Stimulated activated CD8-positive, alpha-beta memory T cell treated with anti-CD3 and anti-CD28 coated beads, Interleukin-12 subunit alpha, Interleukin-12 subunit beta, amount 100 ng/mL, for 24 hours (primary cell): ENCODE data around the gene CEPT1.

Experiments
- DNase-seq: peaks from one replicate; pipeline ENCODE4 v3.0.0-alpha.2; 2020; ENCODE audit errors: extremely low read depth

CEPT1 gene

DNA sequence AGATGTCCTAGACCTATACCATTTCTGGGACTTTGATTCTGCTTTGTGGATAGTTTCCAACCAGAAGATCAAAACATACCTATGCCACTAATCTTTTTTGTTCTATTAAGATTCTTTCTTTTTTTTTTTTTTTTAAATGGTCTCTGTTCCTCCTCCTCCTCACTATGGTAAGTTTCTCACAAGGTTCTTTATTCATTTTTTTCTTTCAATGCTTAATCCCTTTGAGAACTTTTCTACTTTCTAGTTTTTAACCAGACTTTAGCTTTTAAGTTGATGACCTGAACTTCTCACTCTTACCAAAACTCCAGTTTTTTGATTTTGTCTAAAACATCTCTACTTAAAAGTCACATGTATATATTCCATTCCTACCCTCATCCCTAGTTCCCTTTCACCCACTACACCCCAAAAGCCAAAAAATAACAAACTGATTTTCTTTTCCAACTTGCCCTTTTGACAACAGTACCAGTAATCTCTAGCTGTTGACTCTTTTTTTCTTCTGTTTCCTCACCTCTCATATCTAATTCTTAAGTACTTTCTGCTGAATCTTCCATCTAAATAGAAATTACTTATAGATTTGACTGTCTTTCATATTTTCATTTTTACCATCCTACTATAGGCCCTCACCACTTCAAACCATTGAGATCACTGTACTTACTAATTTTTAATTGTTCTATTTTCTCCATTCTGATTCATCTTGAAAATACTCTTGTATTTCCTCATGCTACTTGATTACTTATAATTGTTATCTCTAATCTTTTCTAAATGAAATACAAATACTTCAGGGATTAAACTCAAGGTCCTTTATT is 6.1 kb downstream of the CEPT1 start:
- DNase-seq = no peak

DNA sequence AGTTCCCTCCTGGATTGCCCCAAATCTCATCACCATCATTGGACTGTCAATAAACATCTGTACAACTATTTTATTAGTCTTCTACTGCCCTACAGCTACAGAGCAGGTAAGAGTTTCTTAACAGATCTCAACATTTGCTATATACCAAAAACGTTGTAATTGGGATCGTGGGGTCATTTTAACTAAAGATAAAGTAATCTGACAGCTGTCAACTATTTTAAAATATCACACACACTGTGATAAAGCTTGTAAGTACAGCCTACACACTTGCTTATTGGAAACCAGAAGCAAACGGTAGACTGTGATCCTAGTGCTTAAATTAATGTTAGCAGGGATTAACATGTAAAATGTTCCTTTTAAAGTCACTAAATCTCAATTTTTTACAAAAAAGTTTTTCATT is 7.9 kb downstream of the CEPT1 start:
- no peak for DNase-seq

DNA sequence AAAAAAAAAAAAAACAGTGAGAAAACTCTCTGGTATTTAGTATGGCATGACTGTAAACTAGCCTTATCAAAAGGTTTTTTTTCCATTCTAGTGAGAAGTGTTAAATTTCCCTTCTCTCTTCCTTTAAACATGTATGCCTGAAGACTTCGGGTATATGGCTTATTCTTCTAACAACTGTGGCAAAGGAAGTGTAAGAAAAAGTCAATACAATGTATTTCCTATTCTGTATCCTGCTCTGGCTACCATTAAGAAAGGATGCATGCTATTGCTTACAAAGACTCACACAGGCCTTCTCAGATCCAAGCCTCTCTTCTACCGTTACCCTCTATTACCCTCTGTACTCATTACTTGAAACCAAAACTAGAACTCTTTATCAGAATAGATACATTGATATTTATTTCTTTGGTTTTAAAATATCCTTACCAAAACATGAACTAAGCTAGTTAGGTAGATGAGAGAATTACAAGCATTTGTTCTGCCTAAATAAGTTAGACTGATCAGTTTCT is 8.4 kb downstream of the CEPT1 start:
- DNase-seq = no peak

DNA sequence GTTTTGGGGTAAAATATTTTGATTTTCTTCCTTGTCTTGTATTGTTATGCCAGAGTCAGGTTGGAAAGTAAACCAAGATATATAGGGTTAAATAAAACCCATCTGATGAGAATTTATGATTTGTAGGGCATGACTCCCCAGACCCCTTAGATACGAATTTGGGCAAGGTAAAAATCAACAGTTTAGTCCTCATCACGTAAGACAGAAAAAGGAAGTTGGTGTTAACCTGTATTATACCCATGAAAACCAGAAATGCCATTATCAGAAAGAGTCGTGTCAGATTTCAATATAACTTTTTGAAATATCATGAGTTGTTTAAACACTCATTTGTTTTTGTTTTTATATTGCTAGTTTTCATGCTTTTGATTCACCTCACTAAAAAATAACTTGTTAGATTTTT is 11.8 kb downstream of the CEPT1 start:
- DNase-seq = no peak

DNA sequence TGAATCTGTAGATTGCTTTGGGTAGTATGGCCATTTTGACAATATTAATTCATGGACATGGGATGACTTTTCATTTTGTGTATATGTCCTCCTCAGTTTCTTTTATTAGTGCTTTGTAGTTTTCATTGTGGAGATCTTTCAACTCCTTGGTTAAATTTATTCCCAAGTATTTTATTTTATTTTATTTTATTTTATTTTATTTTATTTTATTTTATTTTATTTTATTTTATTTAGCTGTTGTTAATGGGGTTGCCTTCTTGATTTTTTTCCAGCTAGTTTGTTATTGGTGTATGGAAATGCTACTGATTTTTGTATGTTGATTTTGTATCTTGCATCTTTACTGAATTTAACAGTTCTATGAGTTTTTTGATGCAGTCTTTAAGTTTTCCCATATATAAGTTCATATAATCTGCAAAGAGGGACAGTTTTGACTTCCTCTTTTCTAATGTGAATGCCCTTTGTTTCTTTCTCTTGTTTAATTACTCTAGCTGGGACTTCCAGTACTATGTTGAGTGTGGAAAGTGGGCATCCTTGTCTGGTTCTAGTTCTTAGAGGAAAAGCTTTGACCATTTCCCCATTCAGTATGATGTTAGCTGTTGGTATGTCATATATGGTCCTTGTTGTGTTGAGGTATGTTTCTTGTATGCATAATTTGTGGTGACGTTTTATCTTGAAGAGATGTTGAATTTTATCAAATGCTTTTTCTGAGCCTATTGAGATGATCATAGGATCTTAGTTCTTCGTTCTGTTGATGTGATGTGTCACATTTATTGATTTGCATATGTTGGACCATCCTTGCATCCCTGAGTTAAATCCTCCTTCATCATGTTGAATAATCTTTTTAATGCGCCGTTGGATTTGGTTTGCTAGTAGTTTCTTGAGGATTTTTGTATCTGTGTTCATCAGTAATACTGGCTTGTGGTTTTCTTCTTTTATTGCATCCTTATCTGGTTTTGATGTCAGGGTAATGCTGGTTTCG is 14.3 kb downstream of the CEPT1 start:
- DNase-seq = no peak

DNA sequence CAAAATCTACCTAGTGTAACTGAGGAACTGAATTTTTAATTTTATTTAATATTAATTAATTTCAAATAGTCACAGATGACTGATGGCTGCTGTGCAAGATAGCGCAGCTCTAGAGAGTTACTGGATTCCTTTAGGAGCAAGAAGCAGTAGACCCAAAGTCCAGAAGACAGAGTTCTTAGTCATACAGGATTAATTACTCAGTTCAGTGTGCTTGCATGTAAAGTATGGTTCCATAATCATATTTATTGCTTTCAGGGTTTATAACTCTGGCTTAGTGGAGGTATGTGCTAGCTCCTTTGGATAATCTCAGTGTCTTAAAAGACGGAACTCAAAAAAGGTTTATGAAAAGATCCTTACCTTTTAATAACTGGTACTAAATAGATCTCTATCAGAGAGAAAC is 17.4 kb downstream of the CEPT1 start:
- DNase-seq = no peak

DNA sequence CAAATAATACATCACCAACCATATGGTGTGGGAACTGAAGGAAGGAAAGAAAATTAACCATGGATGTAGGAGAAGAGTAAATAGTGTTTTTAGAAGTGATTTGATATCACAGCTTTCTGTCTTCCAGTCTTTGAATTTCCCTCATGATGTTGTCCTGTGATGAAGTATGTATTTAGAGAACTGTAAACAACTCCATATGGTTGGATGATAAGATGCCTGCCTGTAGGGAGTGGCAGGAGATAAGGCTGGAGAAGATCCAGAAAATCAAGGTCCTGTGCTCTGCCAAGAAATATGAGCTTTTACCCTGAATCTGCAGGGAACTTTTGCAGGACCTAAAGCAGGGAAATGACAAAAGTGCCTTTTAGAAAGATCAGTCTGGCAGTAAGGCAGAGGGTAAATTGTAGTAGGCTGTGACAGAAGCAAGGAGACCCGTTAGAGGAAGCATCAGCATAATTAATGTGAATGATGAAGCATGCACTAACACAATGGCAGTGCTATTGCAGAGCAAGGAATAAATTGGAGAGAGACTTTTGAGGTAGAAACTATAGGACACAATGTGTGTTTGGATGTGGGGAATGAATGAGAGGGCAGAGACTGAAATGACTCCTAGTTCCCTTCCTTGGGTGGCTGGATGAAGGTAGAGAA is 21.9 kb downstream of the CEPT1 start:
- no peak for DNase-seq

DNA sequence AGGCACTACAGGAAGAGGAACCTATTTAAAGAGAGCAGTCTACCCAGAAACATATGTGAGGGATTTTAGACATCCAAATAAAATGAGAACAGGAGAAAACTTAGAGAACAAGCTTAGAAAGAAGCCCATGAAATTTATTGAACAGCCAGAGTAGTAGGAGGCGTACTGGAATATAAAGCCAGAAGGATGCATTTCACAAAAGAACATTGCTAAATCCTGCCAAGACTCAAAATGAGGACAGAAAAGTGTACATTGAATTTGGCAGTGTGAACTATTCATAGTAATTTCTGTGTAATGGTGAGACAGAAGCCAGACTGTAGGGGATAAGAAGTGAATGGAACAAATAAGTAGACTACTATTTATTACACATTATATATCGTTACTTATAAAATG is 22.5 kb downstream of the CEPT1 start:
- DNase-seq = no peak

DNA sequence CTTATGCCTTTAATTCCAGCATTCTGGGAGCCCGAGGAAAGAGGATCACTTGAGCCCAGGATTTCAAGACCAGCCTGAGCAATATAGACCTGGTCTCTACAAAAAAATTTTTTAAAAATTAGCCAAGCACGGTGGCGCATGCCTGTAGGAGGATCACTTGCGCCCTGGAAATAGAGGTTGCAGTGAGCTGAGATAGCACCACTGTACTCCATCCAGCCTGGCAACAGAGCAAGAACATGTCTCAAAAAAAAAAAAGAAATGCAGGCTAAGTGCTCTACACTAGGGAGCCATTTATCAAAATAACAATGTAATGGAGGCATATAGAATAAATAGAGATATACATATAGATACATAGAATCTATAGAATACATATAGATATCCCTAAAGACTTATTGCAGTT is 23.3 kb downstream of the CEPT1 start:
- DNase-seq = no peak

DNA sequence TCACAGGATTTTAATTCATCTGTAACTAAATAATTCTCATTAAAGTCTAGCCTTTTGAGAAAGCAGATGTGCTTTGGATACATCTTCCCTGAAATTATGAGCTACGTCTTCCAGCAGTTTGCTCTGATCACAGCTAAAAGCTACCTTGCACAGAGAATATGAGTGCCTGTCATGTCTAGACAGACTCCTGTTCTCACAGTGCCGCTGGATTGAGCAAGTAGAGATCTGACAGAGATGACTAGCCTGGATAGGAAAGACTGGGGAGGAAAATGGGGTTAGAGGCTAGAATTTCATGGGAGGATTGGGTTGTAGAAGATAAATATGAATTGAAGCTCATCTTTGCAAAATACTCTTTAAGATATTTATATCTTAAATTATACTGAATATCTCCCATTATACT is 24.1 kb downstream of the CEPT1 start:
- DNase-seq = no peak

DNA sequence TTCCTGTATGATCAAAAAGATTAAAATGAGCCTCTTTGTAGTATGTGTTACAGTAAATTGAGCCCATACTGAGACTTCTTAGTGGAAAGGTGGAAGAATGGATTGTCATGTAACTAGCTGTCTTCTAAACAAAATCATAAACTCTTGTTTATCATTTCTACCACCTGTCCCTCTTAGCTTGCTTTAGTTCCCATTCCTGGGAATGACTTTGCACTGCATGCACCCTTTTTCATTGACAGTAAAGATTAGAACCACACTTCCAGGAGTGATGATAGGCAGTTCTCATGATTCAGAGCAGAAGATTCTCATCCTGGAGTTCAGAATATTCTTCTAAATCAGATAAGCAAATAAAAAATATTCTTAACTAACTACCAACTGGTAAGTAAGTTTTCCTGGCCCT is 32.4 kb downstream of the CEPT1 start:
- no peak for DNase-seq

DNA sequence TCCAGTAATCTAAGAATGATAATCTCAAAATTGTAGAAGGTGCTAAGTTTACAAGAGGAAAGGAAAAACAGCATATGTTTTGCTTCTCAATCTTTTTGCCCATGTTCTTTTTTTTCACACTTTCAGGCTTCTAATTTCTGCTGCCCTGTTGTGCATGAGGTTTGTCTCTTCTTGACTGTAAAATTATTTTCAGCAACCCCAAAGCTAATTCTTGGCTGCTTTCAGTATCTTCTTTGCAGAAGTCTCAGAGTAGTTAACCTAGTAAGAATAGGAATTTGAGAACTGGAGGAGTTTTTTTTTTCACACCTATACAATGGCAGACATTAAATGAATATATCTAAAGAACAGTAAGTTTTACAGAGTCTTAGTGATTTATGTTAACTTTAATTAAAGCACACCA is 34.0 kb downstream of the CEPT1 start:
- no peak for DNase-seq

DNA sequence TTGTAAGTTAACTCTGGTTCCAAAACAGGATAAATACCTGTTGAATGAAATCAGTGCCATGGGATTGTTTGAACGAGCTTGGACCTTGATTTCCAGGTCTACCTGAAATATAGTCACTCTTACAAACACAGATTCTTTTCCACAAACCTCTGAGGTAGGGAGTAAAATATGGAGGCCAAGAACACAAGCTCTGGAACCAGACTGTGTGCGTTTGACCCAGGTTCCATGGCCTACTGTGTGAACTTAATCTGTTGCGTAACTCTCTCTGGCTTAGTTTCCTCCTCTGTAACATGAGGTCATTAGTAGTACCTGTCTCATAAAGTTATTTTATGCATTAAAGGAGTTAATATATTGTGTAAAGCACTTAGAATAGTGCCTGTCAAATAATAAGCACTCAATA is 35.3 kb downstream of the CEPT1 start:
- DNase-seq = no peak

DNA sequence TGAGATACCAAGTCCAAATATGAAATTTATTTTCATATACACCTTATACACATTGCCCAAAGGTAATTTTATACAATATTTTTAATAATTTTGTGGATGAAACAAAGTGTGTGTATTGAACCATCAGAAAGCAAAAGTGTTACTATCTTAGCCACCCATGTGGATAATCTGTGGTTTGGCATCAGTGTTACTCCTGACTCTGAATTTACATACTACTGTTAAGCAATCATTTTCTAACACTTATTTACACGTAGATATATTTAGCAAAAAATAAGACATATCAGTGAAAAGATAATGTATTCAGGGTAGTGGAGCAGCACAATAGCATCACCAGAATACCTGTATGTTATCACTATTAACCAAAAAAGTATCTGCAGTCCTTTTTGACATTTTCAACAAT is 36.7 kb downstream of the CEPT1 start:
- DNase-seq = no peak

DNA sequence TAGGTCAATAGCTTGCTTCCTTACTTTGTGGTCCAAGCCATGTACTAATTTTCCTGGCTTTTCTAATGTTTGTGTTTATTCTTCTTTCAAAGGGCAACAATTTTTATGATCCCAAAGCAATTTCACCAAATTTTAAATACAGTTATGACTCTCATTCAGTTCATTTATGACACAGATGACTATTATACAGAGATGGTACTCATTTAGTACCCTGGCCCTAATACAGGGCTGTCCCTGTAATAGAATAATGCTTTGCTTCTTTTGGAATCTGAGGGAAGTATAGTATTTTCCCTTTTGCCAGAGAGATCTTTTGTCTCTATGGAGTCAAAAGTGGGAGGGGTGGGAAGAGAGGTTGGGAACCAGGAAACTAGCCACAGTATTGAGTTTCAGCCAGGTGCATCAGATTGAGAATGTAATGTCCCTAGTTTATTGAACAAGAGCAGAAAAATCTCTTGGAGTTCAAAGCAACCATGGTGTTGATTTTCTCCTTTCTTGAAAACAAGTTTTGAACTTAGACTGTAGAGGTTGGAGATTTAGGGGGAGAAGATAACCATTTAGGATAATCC is 40.0 kb downstream of the CEPT1 start:
- DNase-seq = no peak

DNA sequence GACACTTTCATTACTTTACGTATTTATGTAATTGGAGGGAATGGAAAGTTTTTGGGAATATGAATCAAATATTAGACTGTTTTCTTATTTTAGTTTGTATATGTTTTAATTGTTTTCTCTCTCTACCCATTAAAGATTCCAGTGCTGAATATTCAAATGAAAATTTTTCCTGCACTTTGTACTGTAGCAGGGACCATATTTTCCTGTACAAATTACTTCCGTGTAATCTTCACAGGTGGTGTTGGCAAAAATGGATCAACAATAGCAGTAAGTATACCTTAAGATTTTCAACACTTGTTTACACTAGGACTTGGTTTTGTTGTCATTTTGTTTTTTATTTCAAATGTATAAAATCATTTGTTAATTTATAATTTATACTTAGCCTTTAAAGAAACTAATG is 42.0 kb downstream of the CEPT1 start:
- DNase-seq = no peak

DNA sequence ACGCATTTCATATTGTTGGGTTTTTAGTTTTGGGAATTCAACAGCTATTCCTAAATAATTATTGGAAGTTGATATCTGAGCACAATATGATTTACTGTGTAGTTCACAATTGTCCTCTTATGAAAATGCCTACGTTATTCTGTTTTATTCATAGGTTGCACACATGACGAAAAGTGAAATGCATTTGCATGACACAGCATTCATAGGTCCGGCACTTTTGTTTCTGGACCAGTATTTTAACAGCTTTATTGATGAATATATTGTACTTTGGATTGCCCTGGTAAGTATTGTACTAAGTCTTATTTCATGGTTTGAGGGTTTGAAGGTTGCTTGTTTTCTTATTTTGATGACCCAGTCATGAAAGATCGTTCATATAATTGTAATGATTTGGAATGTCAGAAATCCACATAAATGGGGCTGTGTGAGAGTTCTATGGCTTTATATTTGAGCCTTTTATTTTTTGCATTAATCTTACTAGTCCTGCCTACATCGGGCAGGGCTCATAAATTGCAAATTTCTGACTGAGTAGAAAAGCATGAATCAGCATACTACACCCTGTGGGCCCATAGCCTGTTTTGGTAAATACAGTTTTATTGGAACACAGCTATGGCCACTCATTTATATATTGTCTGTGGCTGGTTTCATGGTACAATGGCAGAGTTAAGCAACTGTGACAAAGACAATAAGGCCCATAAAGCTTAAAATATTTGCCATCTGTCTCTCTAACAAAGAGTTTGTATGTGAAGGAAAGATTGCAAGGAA is 43.5 kb downstream of the CEPT1 start:
- DNase-seq = no peak

DNA sequence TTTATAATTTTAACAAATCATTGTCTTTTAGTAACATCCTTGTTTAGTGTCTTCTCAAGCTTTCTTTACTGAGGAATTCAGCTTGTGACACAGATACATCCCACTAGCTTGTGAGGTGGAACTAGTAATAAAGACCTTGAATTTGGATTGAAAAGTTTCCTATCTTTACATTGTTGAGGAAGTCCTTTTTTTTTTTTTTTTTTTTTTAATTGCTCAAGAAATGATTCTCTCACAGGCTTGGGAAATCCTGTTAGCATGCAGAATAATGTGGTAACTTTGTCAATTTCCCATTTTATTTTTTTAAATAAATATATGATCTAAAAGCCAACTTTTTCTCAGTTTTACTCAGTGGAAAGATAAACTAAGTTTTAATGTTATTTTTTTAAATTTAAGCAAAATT is 44.6 kb downstream of the CEPT1 start:
- no peak for DNase-seq

DNA sequence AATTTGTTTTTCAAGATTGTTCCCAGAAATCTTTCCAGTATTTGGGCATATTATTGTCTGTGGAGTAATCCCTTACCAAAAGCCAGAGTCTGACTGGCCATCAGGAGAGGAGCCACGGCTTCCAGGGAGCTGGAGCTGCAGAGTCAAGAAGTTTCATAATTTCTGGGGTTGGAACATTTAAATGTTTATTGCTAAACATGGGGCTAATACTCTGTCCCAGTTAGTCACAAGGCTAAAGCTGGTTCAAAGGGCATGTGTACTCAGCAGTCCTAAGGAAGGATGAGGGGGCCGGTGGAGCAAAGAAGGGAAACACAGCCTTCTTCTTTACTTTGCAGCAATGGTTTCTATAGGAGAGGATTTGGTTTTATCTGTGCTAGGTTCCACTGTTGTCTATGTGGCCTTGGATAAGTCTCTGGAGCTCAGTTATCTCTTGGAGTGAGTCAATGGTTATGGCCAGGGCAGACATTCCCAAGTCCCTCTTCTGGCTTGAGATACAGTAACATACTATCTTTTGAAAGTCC is 51.0 kb downstream of the CEPT1 start:
- no peak for DNase-seq

DNA sequence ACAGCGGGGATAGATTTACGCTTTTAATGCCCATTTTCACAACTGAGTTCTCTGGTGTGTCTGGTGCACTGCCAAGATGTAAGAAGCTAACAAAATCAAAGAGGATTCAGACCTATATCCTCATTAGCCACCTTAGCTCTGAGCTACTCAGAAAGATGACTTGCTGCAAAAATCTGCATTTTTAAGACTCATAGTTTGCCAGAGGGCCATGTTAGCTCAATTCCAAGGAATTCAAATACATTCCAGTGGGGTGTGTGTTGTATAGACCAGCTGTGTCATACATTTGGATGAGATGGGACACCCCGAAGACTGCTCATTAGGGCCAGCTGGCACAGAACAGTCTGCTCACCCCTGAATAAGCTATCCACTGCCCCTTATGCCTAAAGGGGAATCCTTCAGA is 51.5 kb downstream of the CEPT1 start:
- DNase-seq = no peak

DNA sequence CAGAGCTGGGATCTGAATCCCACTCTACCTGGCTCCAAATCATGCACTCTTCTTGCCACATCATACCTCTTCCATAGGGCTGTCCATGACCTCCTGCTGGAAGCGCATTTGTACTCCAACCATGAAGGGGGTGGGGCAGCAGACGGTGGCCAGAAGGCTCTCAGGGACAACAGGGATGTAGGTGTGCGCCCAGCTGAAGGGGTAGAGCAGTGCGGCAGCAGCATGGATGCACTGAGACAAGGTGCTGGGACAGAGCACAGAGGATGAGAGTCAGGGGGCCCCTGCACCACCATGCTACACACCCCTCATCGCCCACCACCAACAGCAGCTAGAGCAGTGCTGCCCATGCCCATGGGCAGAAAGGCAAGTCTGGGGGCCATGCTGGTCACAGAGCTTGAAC is 52.1 kb downstream of the CEPT1 start:
- no peak for DNase-seq
